Activated effector memory CD4-positive, alpha-beta T cell treated with anti-CD3 and anti-CD28 coated beads, Interleukin-2, amount 50 U/mL, for 16 hours (primary cell): Measurements from ENCODE around the gene USP24.

ENCODE experiments used
- DNase-seq: peaks from one replicate; pipeline ENCODE4 v3.0.0-alpha.2; 2020

The USP24 gene

DNA sequence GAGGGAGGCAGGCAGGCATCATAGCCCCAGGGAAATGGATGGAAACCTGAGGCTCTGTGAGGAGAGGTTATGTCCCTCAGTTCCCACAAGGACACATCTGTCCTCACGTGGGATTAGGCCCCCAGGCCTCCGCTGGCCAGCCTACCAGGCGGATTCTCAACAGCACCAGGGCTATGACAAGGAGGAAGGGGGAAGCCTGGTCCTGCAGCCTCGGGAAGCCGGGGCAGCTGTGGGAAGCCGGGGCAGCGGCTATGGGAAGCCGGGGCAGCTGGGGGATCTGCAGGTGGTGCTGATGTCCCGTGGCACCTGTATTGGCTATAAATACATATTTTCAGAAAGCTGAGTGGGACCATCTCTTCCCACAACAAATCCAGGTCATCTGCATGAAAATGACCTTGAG is 196.8 kb downstream of the USP24 start:
- DNase-seq: no peak
